ENCODE results near the gene PLA2G2F. TPM values are rescaled to one million over a fixed set of nuclear protein-coding genes. Genes with fewer than 3 reads are reported as not detected.

Gene PLA2G2F
- total RNA-seq, 1 experiment from 2014 or later, result 0.20 TPM

DNA sequence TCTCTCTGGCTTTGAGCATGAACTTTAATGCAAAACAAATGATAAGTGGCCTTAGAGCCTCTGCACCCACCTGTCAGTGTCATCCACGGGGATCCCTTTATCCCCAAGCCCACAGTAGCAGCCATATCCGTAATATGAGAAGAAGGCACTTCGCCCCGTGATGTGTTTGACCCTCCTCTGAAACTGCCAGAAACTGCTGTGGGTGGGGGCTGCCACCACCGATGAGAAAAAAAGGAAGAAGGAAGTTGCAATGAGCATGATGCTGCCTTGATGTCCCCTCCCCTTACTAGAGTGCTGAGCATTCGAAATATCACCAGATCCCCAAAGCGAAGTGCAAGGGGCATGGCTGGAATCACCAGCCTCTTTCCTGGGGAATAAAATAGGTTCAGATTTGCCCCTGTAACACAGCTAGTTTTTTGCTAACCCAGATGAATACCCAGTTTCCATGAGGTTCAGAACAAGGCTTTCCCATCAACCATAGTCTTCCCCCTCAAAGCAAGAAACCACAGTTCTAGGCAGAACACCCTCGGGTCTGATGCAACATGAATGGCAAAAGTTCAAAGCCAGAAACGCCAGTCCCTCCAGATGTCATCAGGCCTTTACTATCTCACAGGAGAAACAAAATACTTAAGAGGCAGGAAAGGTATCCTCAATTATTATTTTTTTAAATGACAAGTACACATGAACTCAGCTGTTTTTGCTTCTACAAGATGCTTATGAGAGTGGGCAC, 36.0 kb downstream of the PLA2G2F start:
- Histone ChIP-seq H3K4me2 (no peak overlapping the region), H2AFZ (no peak overlapping the region), H3K27ac (no peak overlapping the region), H3K9me2 (ENCODE audit: insufficient read depth) (no peaks in the 10 kb centered on the region), H3K4me1 (replicated peaks; ENCODE audit: insufficient read depth) (peaks cover 16% of the 10 kb centered on the region), H3K79me2 (ENCODE audit: low read depth) (no peaks in the 10 kb centered on the region), H3K27me3 (ENCODE audit: insufficient read depth, low read depth) (no peaks in the 10 kb centered on the region), H4K20me1 (ENCODE audit: insufficient read depth) (no peaks in the 10 kb centered on the region), H3K4me3 (no peak overlapping the region), H3K9me3 (ENCODE audit: insufficient read depth, low read depth) (no peaks in the 10 kb centered on the region), H3K36me3 (ENCODE audit: low read depth) (no peaks in the 10 kb centered on the region), H3F3A (ENCODE audit: insufficient read depth, low read depth) (0 out of 2 replicates have a peak, but pooled peaks cover 5% of the 10 kb centered on the region)
- intact Hi-C loops (cut with micrococcal nuclease; ENCODE audit: unreplicated experiment), result no loop called here
- ChIA-PET POLR2A (ENCODE audit: unreplicated experiment) (no interaction called here), CTCF (no interaction called here)
- no peak for DNase-seq
- BruUV-seq (replicated peaks), result no TSS peak
- TF ChIP-seq, protein P1, sequence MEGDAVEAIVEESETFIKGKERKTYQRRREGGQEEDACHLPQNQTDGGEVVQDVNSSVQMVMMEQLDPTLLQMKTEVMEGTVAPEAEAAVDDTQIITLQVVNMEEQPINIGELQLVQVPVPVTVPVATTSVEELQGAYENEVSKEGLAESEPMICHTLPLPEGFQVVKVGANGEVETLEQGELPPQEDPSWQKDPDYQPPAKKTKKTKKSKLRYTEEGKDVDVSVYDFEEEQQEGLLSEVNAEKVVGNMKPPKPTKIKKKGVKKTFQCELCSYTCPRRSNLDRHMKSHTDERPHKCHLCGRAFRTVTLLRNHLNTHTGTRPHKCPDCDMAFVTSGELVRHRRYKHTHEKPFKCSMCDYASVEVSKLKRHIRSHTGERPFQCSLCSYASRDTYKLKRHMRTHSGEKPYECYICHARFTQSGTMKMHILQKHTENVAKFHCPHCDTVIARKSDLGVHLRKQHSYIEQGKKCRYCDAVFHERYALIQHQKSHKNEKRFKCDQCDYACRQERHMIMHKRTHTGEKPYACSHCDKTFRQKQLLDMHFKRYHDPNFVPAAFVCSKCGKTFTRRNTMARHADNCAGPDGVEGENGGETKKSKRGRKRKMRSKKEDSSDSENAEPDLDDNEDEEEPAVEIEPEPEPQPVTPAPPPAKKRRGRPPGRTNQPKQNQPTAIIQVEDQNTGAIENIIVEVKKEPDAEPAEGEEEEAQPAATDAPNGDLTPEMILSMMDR (conservative IDR thresholded peaks at IDR 0.05), result no peak
- TF ChIP-seq EZH2 (IDR thresholded peaks at IDR 0.05; ENCODE audit: low read depth), result no peak

DNA sequence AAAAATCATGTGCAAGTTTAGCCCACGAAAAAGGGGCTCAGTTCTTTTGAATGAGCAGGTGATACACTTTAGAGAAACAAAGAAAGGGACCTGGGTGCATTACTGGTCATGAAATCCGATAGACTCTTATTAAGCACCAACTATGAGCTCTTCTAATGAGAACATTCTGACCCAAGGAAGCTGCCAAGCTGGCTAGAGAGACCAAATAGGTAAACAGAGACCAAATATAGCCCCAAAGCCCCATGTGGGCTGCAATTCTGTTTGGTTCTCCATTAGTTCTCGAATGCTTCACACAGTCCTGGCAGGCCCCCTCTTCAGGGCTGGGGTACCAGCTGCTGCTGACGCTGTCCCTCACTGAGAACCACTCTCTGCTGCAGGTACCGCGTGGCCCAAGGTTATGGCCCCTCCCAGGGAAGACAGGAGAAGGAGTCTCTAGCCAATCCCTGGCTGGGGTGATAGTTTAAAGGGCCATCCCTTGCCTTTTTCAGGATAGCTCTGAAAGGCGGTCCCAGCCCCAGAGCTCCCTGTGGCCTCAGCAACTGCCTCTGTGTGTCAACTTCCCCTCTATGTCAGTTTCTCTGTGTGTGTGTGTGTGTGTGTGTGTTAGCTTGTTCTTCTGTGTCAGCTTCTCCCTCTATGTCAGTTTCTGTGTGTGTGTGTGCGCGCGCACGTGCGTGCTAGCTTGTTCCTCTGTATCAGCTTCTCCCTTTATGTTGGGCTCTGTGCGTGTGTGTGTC, 39.7 kb downstream of the PLA2G2F start:
- Histone ChIP-seq H4K20me1 (ENCODE audit: insufficient read depth) (no peaks in the 10 kb centered on the region), H3K79me2 (ENCODE audit: low read depth) (no peaks in the 10 kb centered on the region), H3K9me2 (ENCODE audit: insufficient read depth) (no peaks in the 10 kb centered on the region), H3F3A (ENCODE audit: insufficient read depth, low read depth) (0 out of 2 replicates have a peak, but pooled peaks cover 6% of the 10 kb centered on the region), H3K9me3 (ENCODE audit: insufficient read depth, low read depth) (no peaks in the 10 kb centered on the region), H3K4me1 (replicated peaks; ENCODE audit: insufficient read depth) (peaks cover 29% of the 10 kb centered on the region), H3K4me3 (no peak overlapping the region), H2AFZ (no peak overlapping the region), H3K4me2 (no peak overlapping the region), H3K27ac (no peak overlapping the region), H3K27me3 (ENCODE audit: insufficient read depth, low read depth) (no peaks in the 10 kb centered on the region), H3K36me3 (ENCODE audit: low read depth) (no peaks in the 10 kb centered on the region)
- intact Hi-C loops (cut with micrococcal nuclease; ENCODE audit: unreplicated experiment), result no loop called here
- TF ChIP-seq EZH2 (IDR thresholded peaks at IDR 0.05; ENCODE audit: low read depth), result no peak
- TF ChIP-seq, protein P1 (conservative IDR thresholded peaks at IDR 0.05), result no peak
- CTCF ChIA-PET, result no interaction called here
- no TSS peak for BruUV-seq (replicated peaks)
- POLR2A ChIA-PET (ENCODE audit: unreplicated experiment), result no interaction called here
- no peak for DNase-seq

DNA sequence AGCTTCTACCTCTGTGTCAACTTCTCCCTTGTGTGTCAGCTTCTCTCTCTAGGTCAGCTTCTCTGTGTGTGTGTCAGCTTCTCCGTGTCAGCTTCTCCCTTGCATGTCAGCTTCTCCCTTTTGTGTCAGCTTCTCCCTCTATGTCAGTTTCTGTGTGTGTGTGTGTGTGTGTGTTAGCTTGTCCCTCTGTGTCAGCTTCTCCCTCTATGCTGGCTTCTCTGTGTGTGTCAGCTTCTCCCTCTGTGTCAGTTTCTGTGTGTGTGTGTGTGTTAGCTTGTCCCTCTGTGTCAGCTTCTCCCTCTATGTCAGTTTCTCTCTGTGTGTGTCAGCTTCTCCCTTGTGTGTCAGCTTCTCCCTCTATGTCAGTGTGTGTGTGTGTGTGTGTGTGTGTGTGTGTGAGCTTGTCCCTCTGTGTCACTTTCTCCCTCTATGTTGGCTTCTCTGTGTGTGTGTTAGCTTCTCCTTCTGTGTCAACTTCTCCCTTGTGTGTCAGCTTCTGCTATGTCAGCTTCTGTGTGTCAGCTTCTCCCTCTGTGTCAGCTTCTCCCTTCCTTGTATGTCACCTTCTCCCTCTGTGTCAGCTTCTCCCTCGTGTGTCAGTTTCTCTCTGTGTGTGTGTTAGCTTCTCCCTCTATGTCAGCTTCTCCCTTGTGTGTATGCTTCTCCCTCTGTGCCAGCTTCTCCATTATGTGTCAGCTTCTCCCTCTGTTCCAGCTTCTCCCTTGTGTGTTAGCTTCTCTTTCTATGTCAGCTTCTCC, 40.4 kb downstream of the PLA2G2F start:
- ChIA-PET CTCF (interaction anchor here (0.6 to 1.2 kb wide), 3 partner anchors 8 to 553 kb away, joined by 3 to 4 read pairs (median 3); partner anchors contain the start of gene SH2D5), POLR2A (ENCODE audit: unreplicated experiment) (no interaction called here)
- Histone ChIP-seq H3K4me2 (peak overlapping the region; percentile 49; the same call in 1 of the 2 replicates), H3K27me3 (ENCODE audit: insufficient read depth, low read depth) (no peaks in the 10 kb centered on the region), H4K20me1 (ENCODE audit: insufficient read depth) (no peaks in the 10 kb centered on the region), H3F3A (ENCODE audit: insufficient read depth, low read depth) (0 out of 2 replicates have a peak, but pooled peaks cover 6% of the 10 kb centered on the region), H3K9me2 (ENCODE audit: insufficient read depth) (no peaks in the 10 kb centered on the region), H3K36me3 (ENCODE audit: low read depth) (no peaks in the 10 kb centered on the region), H3K4me3 (no peak overlapping the region), H3K79me2 (ENCODE audit: low read depth) (no peaks in the 10 kb centered on the region), H2AFZ (no peak overlapping the region), H3K9me3 (ENCODE audit: insufficient read depth, low read depth) (no peaks in the 10 kb centered on the region), H3K27ac (peak overlapping the region; percentile 49), H3K4me1 (replicated peaks; ENCODE audit: insufficient read depth) (peaks cover 37% of the 10 kb centered on the region)
- intact Hi-C loops (cut with micrococcal nuclease; ENCODE audit: unreplicated experiment), result no loop called here
- BruUV-seq (replicated peaks), result no TSS peak
- TF ChIP-seq, protein P1 (conservative IDR thresholded peaks at IDR 0.05), result no peak
- no peak for TF ChIP-seq EZH2 (IDR thresholded peaks at IDR 0.05; ENCODE audit: low read depth)
- no peak for DNase-seq

All from PC-9 (cell line).